GM21381 (cell line): ENCODE measurements around the gene TEAD2.
A peak's percentile ranks its signal among the peaks of the same experiment; 100 is the strongest.
"Not testable (repeated sequence)": the region's sequence is repeated elsewhere in the genome, so short reads cannot be mapped to it uniquely, and the experiment has no call there.

ENCODE experiments used
- ATAC-seq: cut with Tn5 transposase; IDR thresholded peaks from one replicate; pipeline ENCODE4 v1.9.1; 2021; ENCODE audit warnings: mild to moderate bottlenecking, moderate library complexity; ENCODE audit not compliant: unreplicated experiment

The TEAD2 gene

DNA sequence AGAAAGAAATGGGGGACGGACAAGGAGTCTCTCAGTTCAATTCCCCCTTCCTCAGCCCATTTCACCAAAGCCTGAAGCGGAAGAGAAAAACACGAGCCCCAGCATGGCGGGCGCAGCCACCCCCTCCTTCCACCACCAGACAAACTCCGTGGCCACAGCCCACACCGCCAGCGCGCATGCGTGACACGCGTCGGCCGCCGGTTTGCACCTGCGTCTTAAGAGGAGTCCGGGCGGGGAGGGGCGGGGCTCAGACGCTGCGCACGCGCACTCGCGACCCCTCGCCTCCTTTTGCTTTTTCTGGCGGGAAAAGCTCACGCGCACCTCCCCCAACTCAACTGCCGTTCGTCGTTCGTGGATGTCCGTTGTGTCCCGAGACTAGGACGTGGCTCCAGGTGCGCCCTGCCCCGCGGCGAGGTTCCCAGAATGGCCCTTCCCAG, 25.7 kb upstream of the TEAD2 start, which contains the start of gene KASH5:
Gene KASH5 (plus strand): TSS at position 314 of the 437 bp plus-strand sequence. CDS start 2,635 bp downstream, outside the sequence.
- peak; percentile 69 for ATAC-seq

DNA sequence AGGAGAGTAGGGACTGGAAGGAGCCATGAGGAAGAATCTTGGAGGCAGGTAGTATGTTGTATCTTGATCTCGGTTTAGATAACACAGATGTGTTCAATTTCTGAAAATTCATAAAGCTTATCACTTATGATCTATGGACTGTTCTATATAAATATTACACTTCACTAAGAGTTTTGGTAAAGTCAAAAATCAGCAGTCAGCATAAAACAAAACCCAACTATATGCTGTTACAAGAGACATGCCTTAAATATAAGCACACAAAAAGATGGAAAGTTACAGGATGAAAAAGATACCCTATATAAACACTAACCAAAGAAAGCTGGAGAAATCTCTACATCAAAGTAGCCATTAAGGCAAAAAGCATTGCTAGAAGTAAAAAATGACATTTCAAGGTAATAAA, 21.4 kb upstream of the TEAD2 start:
- no peak for ATAC-seq

GRCh38 chr19:49382639-49383038, 20.4 kb upstream of the TEAD2 start:
- no peak for ATAC-seq

- ATAC-seq, result no peak
These were observed 18.2 kb upstream of the TEAD2 start for GRCh38 chr19:49380391-49380790.

GRCh38 chr19:49378512-49378911, 16.3 kb upstream of the TEAD2 start:
- no peak for ATAC-seq

GRCh38 chr19:49374665-49375434, 12.6 kb upstream of the TEAD2 start:
- no peak for ATAC-seq

DNA sequence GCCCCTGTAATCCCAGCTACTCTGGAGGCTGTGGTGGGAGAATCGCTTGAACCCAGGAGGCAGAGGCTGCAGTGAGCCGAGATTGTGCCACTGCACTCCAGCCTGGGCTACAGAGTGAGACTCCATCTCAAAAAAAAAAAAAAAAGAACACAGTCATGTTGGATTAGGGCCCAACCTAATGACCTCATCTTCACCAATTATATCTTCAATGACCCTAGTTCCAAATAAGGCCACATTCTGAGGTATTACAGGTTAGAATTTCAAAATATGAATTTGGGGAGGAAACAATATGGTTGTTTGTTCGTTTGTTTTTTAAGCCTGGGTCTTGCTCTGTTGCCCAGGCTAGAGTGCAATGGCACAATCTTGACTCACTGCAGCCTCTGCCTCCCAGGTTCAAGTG, 11.0 kb upstream of the TEAD2 start:
- ATAC-seq, result not testable (repeated sequence)

- no peak for ATAC-seq
These were observed 9.0 kb upstream of the TEAD2 start for GRCh38 chr19:49371184-49371583.

DNA sequence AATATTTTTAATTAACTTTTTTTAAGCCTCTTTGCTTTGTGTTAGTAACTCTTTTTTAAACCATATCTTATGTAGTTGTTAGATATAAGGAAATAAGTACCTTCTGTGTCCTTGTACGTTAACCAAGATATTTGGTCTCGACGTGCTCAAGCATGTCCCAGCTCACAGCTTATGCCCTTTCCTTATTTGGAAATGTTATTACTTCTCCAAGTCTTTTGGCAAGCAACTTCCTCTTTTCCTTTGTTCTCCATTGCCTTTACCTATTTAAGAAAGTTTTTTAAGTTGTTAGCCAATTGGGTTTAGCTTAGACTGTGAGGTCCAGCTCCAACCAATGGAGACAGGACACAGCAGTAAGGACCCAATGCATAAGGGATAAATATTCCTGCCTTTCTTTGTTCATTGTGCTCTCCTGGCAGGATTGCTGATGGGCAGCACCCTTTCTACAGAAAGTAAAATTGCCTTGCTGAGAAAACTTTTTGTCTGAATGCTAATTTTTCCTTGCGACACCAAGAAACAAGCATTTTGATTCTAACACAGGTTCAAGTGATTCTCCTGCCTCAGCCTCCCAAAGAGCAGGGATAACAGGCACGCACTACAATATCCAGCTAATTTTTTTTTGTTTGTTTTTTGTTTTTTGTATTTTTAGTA, 6.6 kb upstream of the TEAD2 start:
- no peak for ATAC-seq

DNA sequence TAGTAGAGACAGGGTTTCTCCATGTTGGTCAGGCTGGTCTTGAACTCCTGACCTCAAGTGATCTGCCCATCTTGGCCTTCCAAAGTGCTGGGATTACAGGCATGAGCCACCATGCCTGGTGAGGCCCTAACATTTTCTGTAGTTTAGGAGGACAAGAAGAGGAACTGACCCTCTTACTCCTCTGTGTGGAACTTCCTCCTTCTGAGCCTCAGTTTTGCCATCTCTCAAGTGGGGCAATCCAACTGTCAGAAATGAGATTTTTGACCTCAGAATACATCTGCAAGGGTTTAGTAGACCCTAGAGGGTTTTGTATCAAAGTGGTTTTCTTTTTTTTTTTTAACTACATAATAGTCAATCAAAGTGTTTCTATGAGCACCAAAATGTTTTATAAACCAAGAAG, 3.9 kb upstream of the TEAD2 start:
- ATAC-seq, result no peak

DNA sequence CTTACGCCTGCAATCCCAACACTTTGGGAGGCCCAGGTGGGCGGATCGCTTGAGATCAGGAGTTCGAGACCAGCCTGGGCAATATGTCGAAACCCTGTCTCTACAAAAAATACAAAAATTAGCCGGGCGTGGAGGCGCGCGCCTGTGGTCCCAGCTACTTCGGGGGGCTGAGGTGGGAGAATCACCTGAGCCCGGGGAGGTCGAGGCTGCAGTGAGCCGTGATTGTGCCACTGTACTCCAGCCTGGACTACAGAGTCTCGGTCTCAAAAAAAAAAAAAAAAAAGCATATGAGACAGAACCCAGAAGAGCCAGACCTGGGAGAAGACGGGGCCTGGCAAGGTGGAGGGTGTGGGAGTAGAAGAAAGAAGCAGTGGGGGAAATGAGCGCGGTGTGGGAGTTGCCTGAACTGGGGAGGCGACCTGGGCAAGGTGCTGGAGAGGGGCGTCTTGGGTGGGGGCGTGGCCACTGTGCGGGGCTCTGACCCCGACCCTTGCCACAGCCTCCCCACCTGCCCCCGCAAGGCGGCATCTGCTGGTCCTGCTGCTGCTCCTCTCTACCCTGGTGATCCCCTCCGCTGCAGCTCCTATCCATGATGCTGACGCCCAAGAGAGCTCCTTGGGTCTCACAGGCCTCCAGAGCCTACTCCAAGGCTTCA, 2.0 kb upstream of the TEAD2 start:
- no peak for ATAC-seq

DNA sequence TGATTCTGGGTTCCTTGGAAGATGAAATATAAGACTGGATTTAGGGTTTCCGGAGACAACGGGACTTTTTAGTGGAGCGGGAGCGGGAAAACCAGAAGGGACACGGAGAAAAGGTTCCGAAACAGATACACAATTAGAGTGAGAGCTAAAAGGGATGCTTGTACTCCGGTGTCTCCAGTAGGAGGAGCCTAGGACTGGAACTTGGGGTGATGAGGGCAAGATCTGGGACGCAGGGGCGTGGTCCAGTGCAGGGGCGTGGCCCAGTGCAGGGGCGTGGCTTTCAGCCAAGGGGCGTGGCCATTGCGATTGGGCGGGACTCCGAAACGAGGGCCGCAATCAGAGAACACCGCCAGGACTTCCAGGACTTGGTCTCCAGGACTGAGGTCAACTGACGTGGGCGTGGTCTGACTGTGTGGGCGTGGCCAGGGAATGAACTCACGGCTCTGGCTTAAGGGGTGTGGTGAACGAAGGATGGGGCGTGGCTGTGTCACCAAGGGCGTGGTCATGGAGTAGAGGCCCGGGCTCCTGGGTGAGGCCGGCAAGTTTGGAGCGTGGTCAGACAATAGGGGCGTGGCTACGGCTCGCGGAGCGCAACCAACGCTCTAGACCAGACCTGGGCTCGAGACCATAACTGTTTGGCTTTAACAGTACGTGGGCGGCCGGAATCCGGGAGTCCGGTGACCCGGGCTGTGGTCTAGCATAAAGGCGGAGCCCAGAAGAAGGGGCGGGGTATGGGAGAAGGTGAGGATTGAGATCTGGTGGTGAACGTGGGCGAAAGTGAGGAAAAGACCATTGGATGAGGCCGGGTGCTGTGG, 1.3 kb upstream of the TEAD2 start, which contains the start of gene DKKL1:
Gene DKKL1 (plus strand): TSS at position 610 of the 815 bp plus-strand sequence. CDS start 122 bp downstream, at position 732.
- ATAC-seq, result peak; percentile 62

GRCh38 chr19:49362929-49363267, 682 bp upstream of the TEAD2 start:
- ATAC-seq, result no peak

DNA sequence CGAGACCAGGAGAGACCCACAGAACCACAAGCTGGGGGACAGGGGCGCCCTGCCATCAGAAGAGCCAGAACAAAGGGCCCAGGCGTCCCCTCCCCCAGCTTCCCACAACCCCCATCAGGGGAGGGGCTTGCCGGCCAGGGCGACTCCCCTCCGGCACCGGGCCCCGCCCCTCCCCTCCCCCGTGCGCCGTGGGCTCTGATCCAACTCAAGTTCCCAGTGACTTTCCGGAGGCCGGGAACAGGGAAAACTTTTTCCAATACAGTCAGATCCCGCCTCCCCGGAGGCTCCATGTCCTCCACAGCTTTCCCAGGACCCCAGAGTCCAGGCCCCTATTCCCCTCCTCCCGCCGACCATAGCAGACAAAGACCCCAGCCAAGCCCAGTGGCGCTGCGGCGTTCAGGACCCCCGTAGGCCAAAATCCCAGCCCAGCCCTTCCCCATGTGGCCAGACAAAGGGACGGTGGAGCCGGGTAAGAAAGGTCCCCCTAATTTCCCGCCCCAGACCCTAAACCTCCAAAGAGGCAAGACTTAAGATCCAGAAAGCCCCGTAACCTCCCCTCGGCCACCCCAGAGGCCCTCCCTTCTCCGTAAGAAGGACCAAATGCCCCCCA, 673 bp downstream of the TEAD2 start:
- ATAC-seq, result no peak

- no peak for ATAC-seq
These were observed 2.1 kb downstream of the TEAD2 start for GRCh38 chr19:49359851-49360820.

DNA sequence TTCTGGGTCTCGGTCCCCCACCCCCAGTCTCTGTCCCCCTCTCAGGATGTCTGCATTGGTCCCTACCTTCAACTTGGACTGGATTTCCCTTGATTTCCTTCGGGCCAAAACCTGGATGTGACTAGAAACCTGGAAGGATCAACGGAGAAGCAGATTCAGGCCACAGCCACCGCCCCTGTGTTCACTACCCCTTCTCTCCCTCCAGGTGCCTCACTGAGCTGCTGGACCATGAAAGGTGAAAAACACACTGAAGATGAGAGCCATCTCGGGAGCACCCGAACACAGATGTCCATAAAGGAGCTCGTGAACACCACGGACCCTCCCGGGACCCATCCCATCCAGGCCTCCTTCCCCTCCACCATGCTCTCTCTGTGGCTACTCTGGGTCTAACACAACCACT, 5.0 kb downstream of the TEAD2 start:
- no peak for ATAC-seq

GRCh38 chr19:49356382-49356781, 5.8 kb downstream of the TEAD2 start:
- no peak for ATAC-seq

- no peak for ATAC-seq
These were observed 6.3 kb downstream of the TEAD2 start for GRCh38 chr19:49355909-49356353.

DNA sequence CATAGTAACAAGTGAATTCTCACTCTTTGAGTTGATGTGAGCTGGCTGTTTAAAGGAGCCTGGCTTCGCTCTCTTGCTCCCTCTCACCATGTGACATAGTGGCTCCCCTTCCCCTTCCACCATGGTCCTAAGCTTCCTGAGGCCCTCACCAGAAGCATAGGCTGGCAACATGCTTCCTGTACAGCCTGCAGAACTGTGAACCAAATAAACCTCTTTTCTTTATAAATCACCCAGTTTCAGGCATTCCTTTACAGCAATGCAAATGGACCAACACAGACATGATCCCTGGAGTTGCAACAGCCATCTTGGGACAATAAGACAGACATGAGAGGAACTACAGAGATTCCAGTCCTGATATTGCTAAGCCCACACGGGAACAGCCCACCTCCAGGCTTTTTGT, 12.6 kb downstream of the TEAD2 start:
- ATAC-seq, result no peak
